Cardiac muscle cell (in vitro differentiated cells and primary cell): Measurements from ENCODE around the gene ERBB4. TPM values are rescaled to one million over a fixed set of nuclear protein-coding genes. Genes with fewer than 3 reads are reported as not detected.
A peak's percentile ranks its signal among the peaks of the same experiment; 100 is the strongest.

Experiments used
- DNase-seq, 2 donors: peaks; one replicate each; pipeline versions ENCODE4 v3.0.0 to v3.0.0-alpha.2; 2010 to 2017; ENCODE audit warnings: low read depth in 1 of 2, low spot score in 1 of 2
- H3K27ac ChIP-seq: fragments of 200-600 bp; sonication (generic); 2 replicates; pipeline ENCODE4 v1.5.1; 2016
- H3K27me3 ChIP-seq: fragments of 200-600 bp; sonication (generic); 2 replicates; pipeline ENCODE4 v1.6.0; 2016; ENCODE audit warnings: control low read depth
- H3K36me3 ChIP-seq: fragments of 200-600 bp; sonication (generic); 2 replicates; pipeline ENCODE4 v1.5.1; 2016; ENCODE audit warnings: control low read depth
- H3K4me1 ChIP-seq: fragments of 200-600 bp; sonication (generic); 2 replicates; pipeline ENCODE4 v1.8.1; 2017; ENCODE audit warnings: low read depth, mild to moderate bottlenecking, mixed run types
- H3K4me3 ChIP-seq: fragments of 200-600 bp; sonication (generic); 2 replicates; pipeline ENCODE4 v1.5.1; 2016; ENCODE audit warnings: mild to moderate bottlenecking
- H3K9me3 ChIP-seq: fragments of 200-600 bp; sonication (generic); 2 replicates; pipeline ENCODE4 v1.5.1; 2017; ENCODE audit warnings: low read depth, mild to moderate bottlenecking, control low read depth
- CTCF ChIP-seq: IDR thresholded peaks from 2 replicates; pipeline ENCODE4 v1.5.1; 2012; ENCODE audit warnings: low read depth, mild to moderate bottlenecking, low read length
- polyA plus RNA-seq: library from polyadenylated mRNA; unstranded; fragments of >200 nt; fragmentation: Nextera tagmentation; extraction: Ambion mirVana; gene quantifications from 2 replicates; pipeline ENCODE4 v1.2.1, GENCODE V29; 2016
- total RNA-seq: library from RNA; depleted of rRNA; stranded (reverse); fragments of >200 nt; gene quantifications from 2 replicates; pipeline ENCODE4 v1.2.3, GENCODE V29; 2016

Gene ERBB4
- total and polyA plus RNA-seq, 2 experiments from 2014 or later, result 38.1 to 42.1 TPM

- no peak for TF ChIP-seq CTCF
- peaks cover 71% of the 10 kb centered on the region for H3K4me1 ChIP-seq
- H3K9me3 ChIP-seq, result no peaks in the 10 kb centered on the region
- no peak overlapping the region for H3K4me3 ChIP-seq
- no peaks in the 10 kb centered on the region for H3K36me3 ChIP-seq
- H3K27me3 ChIP-seq, result no peaks in the 10 kb centered on the region
- DNase-seq, result peak in 1 of 2 donors; percentile 37
- H3K27ac ChIP-seq, result no peak overlapping the region
These were observed 10.3 kb downstream of the ERBB4 start for GRCh38 chr2:212528106-212528856.

GRCh38 chr2:212526059-212526458 is 12.5 kb downstream of the ERBB4 start:
- DNase-seq, result no peak
- H3K27ac ChIP-seq, result no peak overlapping the region
- no peak overlapping the region for H3K4me3 ChIP-seq
- no peaks in the 10 kb centered on the region for H3K27me3 ChIP-seq
- H3K4me1 ChIP-seq, result peaks cover 56% of the 10 kb centered on the region
- TF ChIP-seq CTCF, result no peak
- no peaks in the 10 kb centered on the region for H3K9me3 ChIP-seq
- no peaks in the 10 kb centered on the region for H3K36me3 ChIP-seq

GRCh38 chr2:212523756-212524155 is 14.8 kb downstream of the ERBB4 start:
- no peak for DNase-seq
- Histone ChIP-seq H3K27me3 (no peaks in the 10 kb centered on the region), H3K4me1 (peaks cover 53% of the 10 kb centered on the region), H3K36me3 (no peaks in the 10 kb centered on the region), H3K27ac (no peak overlapping the region), H3K4me3 (no peak overlapping the region), H3K9me3 (no peaks in the 10 kb centered on the region)
- no peak for TF ChIP-seq CTCF

GRCh38 chr2:212520340-212520739 is 18.3 kb downstream of the ERBB4 start:
- TF ChIP-seq CTCF, result no peak
- no peak for DNase-seq
- Histone ChIP-seq H3K36me3 (no peaks in the 10 kb centered on the region), H3K27ac (no peak overlapping the region), H3K4me1 (peaks cover 50% of the 10 kb centered on the region), H3K27me3 (no peaks in the 10 kb centered on the region), H3K4me3 (no peak overlapping the region), H3K9me3 (no peaks in the 10 kb centered on the region)

GRCh38 chr2:212517693-212518092 is 20.9 kb downstream of the ERBB4 start:
- Histone ChIP-seq H3K36me3 (no peaks in the 10 kb centered on the region), H3K9me3 (no peaks in the 10 kb centered on the region), H3K4me1 (peaks cover 34% of the 10 kb centered on the region), H3K4me3 (no peak overlapping the region), H3K27me3 (no peaks in the 10 kb centered on the region), H3K27ac (peak overlapping the region; percentile 20)
- no peak for TF ChIP-seq CTCF
- no peak for DNase-seq
